Hepatocyte (in vitro differentiated cells): ENCODE data around the gene ST6GALNAC2.
"Not testable (repeated sequence)": the region's sequence is repeated elsewhere in the genome, so short reads cannot be mapped to it uniquely, and the experiment has no call there.

Source experiments
- CTCF ChIP-seq: fragments of 200-600 bp; sonication (generic); IDR thresholded peaks from 2 replicates; pipeline ENCODE4 v1.5.1; 2016; ENCODE audit warnings: antibody characterized with exemption, mild to moderate bottlenecking; ENCODE audit not compliant: poor library complexity
- EZH2 ChIP-seq: fragments of 200-600 bp; sonication (generic); IDR thresholded peaks from 2 replicates; pipeline ENCODE4 v1.6.1; 2016; ENCODE audit warnings: antibody characterized with exemption, mild to moderate bottlenecking, borderline replicate concordance
- EZH2phosphoT487 ChIP-seq: fragments of 200-600 bp; sonication (generic); IDR thresholded peaks from one replicate; pipeline ENCODE4 v1.6.1; 2018; ENCODE audit warnings: antibody characterized with exemption, mild to moderate bottlenecking, low read depth, moderate library complexity; ENCODE audit not compliant: unreplicated experiment, severe bottlenecking

GRCh38 chr17:76527016-76527415 lies 58.6 kb downstream of the ST6GALNAC2 start:
- not testable (repeated sequence) for TF ChIP-seq CTCF, EZH2, EZH2phosphoT487
